Measurements from ENCODE around the gene NT5E.

GRCh38 chr6:85403331-85404015 is 46.4 kb upstream of the NT5E start:
- TF ChIP-seq, protein P1, sequence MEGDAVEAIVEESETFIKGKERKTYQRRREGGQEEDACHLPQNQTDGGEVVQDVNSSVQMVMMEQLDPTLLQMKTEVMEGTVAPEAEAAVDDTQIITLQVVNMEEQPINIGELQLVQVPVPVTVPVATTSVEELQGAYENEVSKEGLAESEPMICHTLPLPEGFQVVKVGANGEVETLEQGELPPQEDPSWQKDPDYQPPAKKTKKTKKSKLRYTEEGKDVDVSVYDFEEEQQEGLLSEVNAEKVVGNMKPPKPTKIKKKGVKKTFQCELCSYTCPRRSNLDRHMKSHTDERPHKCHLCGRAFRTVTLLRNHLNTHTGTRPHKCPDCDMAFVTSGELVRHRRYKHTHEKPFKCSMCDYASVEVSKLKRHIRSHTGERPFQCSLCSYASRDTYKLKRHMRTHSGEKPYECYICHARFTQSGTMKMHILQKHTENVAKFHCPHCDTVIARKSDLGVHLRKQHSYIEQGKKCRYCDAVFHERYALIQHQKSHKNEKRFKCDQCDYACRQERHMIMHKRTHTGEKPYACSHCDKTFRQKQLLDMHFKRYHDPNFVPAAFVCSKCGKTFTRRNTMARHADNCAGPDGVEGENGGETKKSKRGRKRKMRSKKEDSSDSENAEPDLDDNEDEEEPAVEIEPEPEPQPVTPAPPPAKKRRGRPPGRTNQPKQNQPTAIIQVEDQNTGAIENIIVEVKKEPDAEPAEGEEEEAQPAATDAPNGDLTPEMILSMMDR (conservative IDR thresholded peaks at IDR 0.05), result no peak
- TF ChIP-seq ZFX (IDR thresholded peaks at IDR 0.05), result no peak

Measured in C4-2B (cell line).